Prostate gland (tissue), 2 donors: ENCODE results near the gene EXOC2.

Experiments used
- CTCF ChIP-seq, 4 experiments: fragments of 200-600 bp in 2 of 4; fragments of 450-650 bp in 2 of 4; sonication (generic) in 2 of 4; IDR thresholded peaks; 1 replicate in 3 of 4; 2 replicates in 1 of 4; pipeline ENCODE4 v1.5.1; 2016 to 2019; ENCODE audit warnings: antibody characterized with exemption in 4 of 4, mild to moderate bottlenecking in 2 of 4, moderate library complexity in 2 of 4
- POLR2A ChIP-seq: fragments of 450-650 bp; IDR thresholded peaks from one replicate; pipeline ENCODE4 v1.6.1; 2016; ENCODE audit warnings: antibody characterized with exemption, mild to moderate bottlenecking

- TF ChIP-seq CTCF (IDR thresholded peaks at IDR 0.05) (no peak), POLR2A (no peak)
Measured at GRCh38 chr6:707576-708236, 14.8 kb upstream of the EXOC2 start.
